SU-DHL-6 (cell line): ENCODE measurements around the gene TH.

Experiments
- EZH2phosphoT487 ChIP-seq: fragments of 200-600 bp; sonication (generic), shearing (Covaris generic); conservative IDR thresholded peaks from 2 replicates; pipeline ENCODE4 v1.6.1; 2018; ENCODE audit warnings: mild to moderate bottlenecking, antibody characterized with exemption, low read length, moderate library complexity, mixed read lengths
- TF ChIP-seq, protein P1 (sequence below): fragments of 200-600 bp; sonication (generic); IDR thresholded peaks from one replicate; pipeline ENCODE4 v1.5.1; 2017; ENCODE audit warnings: antibody characterized with exemption, mild to moderate bottlenecking, low read length, moderate library complexity; ENCODE audit not compliant: insufficient read depth, poor library complexity, severe bottlenecking

DNA sequence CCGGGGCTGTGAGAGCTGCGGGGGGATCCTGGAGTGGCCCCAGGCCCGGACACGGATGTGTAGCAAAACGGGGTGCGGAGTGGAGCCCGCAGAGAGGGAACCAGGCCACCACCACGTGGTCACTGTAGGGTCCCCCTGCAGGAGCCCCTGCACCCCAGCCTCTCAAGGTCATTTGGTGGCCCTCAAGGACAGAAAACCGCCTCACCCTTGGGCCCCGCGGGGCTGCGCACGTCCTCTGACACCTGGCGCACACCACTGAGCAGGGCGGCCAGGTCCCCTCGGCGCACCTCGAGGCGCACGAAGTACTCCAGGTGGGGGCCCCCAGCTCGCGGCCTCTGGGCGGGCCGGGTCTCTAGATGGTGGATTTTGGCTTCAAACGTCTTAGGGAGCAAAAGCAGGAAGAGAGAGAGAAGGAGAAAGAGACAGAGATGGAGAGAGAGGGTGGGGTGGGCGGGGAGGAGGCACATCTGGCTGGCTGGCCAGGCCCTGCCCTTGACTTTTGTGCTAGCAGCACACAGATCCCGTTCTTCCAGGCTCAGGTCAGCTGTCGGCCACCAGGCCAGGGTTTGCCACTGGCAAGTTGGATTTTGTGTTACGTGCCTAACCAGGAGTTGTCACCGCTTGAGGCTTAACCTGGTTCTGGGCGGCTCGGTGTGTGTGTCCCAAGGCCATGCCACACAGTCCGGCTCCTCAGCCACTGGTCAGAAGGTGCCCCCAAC lies 3.2 kb downstream of the TH start:
- TF ChIP-seq, protein P1, sequence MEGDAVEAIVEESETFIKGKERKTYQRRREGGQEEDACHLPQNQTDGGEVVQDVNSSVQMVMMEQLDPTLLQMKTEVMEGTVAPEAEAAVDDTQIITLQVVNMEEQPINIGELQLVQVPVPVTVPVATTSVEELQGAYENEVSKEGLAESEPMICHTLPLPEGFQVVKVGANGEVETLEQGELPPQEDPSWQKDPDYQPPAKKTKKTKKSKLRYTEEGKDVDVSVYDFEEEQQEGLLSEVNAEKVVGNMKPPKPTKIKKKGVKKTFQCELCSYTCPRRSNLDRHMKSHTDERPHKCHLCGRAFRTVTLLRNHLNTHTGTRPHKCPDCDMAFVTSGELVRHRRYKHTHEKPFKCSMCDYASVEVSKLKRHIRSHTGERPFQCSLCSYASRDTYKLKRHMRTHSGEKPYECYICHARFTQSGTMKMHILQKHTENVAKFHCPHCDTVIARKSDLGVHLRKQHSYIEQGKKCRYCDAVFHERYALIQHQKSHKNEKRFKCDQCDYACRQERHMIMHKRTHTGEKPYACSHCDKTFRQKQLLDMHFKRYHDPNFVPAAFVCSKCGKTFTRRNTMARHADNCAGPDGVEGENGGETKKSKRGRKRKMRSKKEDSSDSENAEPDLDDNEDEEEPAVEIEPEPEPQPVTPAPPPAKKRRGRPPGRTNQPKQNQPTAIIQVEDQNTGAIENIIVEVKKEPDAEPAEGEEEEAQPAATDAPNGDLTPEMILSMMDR, result no peak
- TF ChIP-seq EZH2phosphoT487, result no peak
